PFSK-1 (cell line): ENCODE data around the gene LPCAT2.

Experiments
- FOXP2 ChIP-seq: optimal IDR thresholded peaks from 2 replicates; pipeline ENCODE3; 2011; ENCODE audit warnings: borderline replicate concordance, control low read depth, inconsistent platforms; ENCODE audit not compliant: insufficient read depth; ENCODE audit errors: extremely low read length, extremely low read depth
- POLR2AphosphoS5 ChIP-seq: IDR thresholded peaks from 2 replicates; pipeline ENCODE4 v1.6.1; 2012; ENCODE audit warnings: low read depth, mild to moderate bottlenecking, control low read depth, low read length, moderate library complexity
- REST ChIP-seq, 2 experiments: IDR thresholded peaks; 2 replicates each; pipeline versions ENCODE4 v1.6.1 to v1.8.0; 2011 to 2012; ENCODE audit warnings: low read depth in 2 of 2, low read length in 2 of 2, control low read depth in 1 of 2, inconsistent platforms in 1 of 2, mild to moderate bottlenecking in 1 of 2, moderate library complexity in 1 of 2; ENCODE audit not compliant: insufficient read depth in 1 of 2
- SIN3A ChIP-seq: IDR thresholded peaks from 2 replicates; pipeline ENCODE4 v1.6.1; 2012; ENCODE audit warnings: mild to moderate bottlenecking, low read length, moderate library complexity, borderline replicate concordance; ENCODE audit not compliant: insufficient read depth
- TAF1 ChIP-seq: IDR thresholded peaks from 2 replicates; pipeline ENCODE4 v1.6.1; 2012; ENCODE audit warnings: low read length, control low read depth, borderline replicate concordance; ENCODE audit not compliant: insufficient read depth

LPCAT2 gene

GRCh38 chr16:55597928-55598327 lies 89.1 kb downstream of the LPCAT2 start:
- TF ChIP-seq TAF1 (no peak), REST (IDR thresholded peaks at IDR 0.05; ENCODE audit: insufficient read depth in 1 of 2, low read depth in 2 of 2, low read length in 2 of 2) (no peak), POLR2AphosphoS5 (no peak), FOXP2 (no peak), SIN3A (no peak)

- no peak for TF ChIP-seq TAF1
Measured at GRCh38 chr16:55605754-55606336, 97.0 kb downstream of the LPCAT2 start.

GRCh38 chr16:55613613-55614335 lies 104.9 kb downstream of the LPCAT2 start:
- no peak for TF ChIP-seq TAF1
- TF ChIP-seq POLR2AphosphoS5 = no peak
- TF ChIP-seq REST (IDR thresholded peaks at IDR 0.05; ENCODE audit: insufficient read depth in 1 of 2, low read depth in 2 of 2, low read length in 2 of 2) = no peak
- TF ChIP-seq SIN3A = no peak
- TF ChIP-seq FOXP2 = no peak

GRCh38 chr16:55615071-55615470 lies 106.2 kb downstream of the LPCAT2 start:
- TF ChIP-seq SIN3A = no peak
- no peak for TF ChIP-seq POLR2AphosphoS5
- no peak for TF ChIP-seq REST (IDR thresholded peaks at IDR 0.05; ENCODE audit: insufficient read depth in 1 of 2, low read depth in 2 of 2, low read length in 2 of 2)
- no peak for TF ChIP-seq FOXP2
- no peak for TF ChIP-seq TAF1

GRCh38 chr16:55621771-55622170 lies 112.9 kb downstream of the LPCAT2 start:
- no peak for TF ChIP-seq POLR2AphosphoS5

GRCh38 chr16:55622272-55622671 lies 113.4 kb downstream of the LPCAT2 start:
- TF ChIP-seq FOXP2 (no peak), REST (IDR thresholded peaks at IDR 0.05; ENCODE audit: insufficient read depth in 1 of 2, low read depth in 2 of 2, low read length in 2 of 2) (no peak), POLR2AphosphoS5 (no peak), TAF1 (no peak), SIN3A (no peak)
